GM23338 (cell line): ENCODE data around the gene CCDC183. TPM values are rescaled to one million over a fixed set of nuclear protein-coding genes. Genes with fewer than 3 reads are reported as not detected.
A peak's percentile ranks its signal among the peaks of the same experiment; 100 is the strongest.
"Not testable (repeated sequence)": the region's sequence is repeated elsewhere in the genome, so short reads cannot be mapped to it uniquely, and the experiment has no call there.

ENCODE experiments used
- ATAC-seq: fragments of 200-7000 bp; cut with Tn5 transposase; 3 replicates; pipeline ENCODE4 v1.9.1; 2020
- DNase-seq: peaks from one replicate; pipeline ENCODE4 v3.0.0-alpha.2; 2015; ENCODE audit warnings: low spot score
- H2AFZ ChIP-seq: fragments of 200-600 bp; sonication (generic); 2 replicates; pipeline ENCODE4 v1.8.0; 2016; ENCODE audit warnings: antibody characterized with exemption, mild to moderate bottlenecking, moderate library complexity
- H3F3A ChIP-seq: fragments of 200-600 bp; sonication (generic); replicated peaks from 2 replicates; pipeline ENCODE4 v1.8.0; 2017; ENCODE audit warnings: antibody characterized with exemption, mixed run types, low read depth
- H3K27ac ChIP-seq: fragments of 200-600 bp; sonication (generic); 2 replicates; pipeline ENCODE4 v1.6.1; 2016; ENCODE audit warnings: low read depth
- H3K27me3 ChIP-seq: fragments of 200-600 bp; sonication (generic); 2 replicates; pipeline ENCODE4 v1.8.0; 2016; ENCODE audit warnings: mild to moderate bottlenecking, mixed run types, moderate library complexity; ENCODE audit not compliant: insufficient read depth
- H3K36me3 ChIP-seq: fragments of 200-600 bp; sonication (generic); 2 replicates; pipeline ENCODE4 v1.8.0; 2016; ENCODE audit warnings: mild to moderate bottlenecking; ENCODE audit not compliant: insufficient read depth
- H3K4me1 ChIP-seq: fragments of 200-600 bp; sonication (generic); 2 replicates; pipeline ENCODE4 v1.8.0; 2016; ENCODE audit warnings: mild to moderate bottlenecking, moderate library complexity; ENCODE audit not compliant: insufficient read depth
- H3K4me2 ChIP-seq: fragments of 200-600 bp; sonication (generic); 2 replicates; pipeline ENCODE4 v1.7.1; 2017; ENCODE audit warnings: mixed run types
- H3K4me3 ChIP-seq: fragments of 200-600 bp; sonication (generic); 2 replicates; pipeline ENCODE4 v1.6.1; 2016; ENCODE audit warnings: mixed run types
- H3K79me2 ChIP-seq: fragments of 200-600 bp; sonication (generic); replicated peaks from 2 replicates; pipeline ENCODE4 v1.8.0; 2017; ENCODE audit warnings: mild to moderate bottlenecking; ENCODE audit not compliant: insufficient read depth
- H3K9me2 ChIP-seq: fragments of 200-600 bp; sonication (generic); 2 replicates; pipeline ENCODE4 v1.8.0; 2017; ENCODE audit not compliant: insufficient read depth
- H4K20me1 ChIP-seq: fragments of 200-600 bp; sonication (generic); replicated peaks from 2 replicates; pipeline ENCODE4 v1.8.0; 2017; ENCODE audit warnings: mild to moderate bottlenecking; ENCODE audit not compliant: insufficient read depth
- H3K27ac Mint-ChIP-seq: 2 replicates; pipeline ENCODE4 v1.8.0; 2020; ENCODE audit warnings: inconsistent platforms, mild to moderate bottlenecking, moderate library complexity, mixed read lengths
- H3K27me3 Mint-ChIP-seq: 3 replicates; pipeline ENCODE4 v1.8.0; 2022; ENCODE audit warnings: low read depth, mild to moderate bottlenecking, moderate library complexity, mixed read lengths, inconsistent platforms; ENCODE audit not compliant: insufficient read depth, poor library complexity
- H3K36me3 Mint-ChIP-seq: 3 replicates; pipeline ENCODE4 v1.8.0; 2021; ENCODE audit warnings: low read depth, mild to moderate bottlenecking, inconsistent platforms, moderate library complexity, mixed read lengths
- H3K4me1 Mint-ChIP-seq: 3 replicates; pipeline ENCODE4 v1.8.0; 2020; ENCODE audit warnings: mild to moderate bottlenecking, inconsistent platforms, mixed read lengths
- H3K4me3 Mint-ChIP-seq: 3 replicates; pipeline ENCODE4 v1.8.0; 2021; ENCODE audit warnings: moderate library complexity, mild to moderate bottlenecking, inconsistent platforms, mixed read lengths
- H3K9me3 Mint-ChIP-seq: 3 replicates; pipeline ENCODE4 v1.8.0; 2020; ENCODE audit warnings: moderate library complexity, mild to moderate bottlenecking, inconsistent platforms, mixed read lengths
- CTCF ChIP-seq, 2 experiments: fragments of 200-600 bp in 1 of 2; sonication (generic) in 1 of 2; conservative IDR thresholded peaks; 2 replicates each; pipeline versions ENCODE4 v1.5.1 to v1.6.1; 2016 to 2017; ENCODE audit warnings: antibody characterized with exemption in 2 of 2, low read depth in 2 of 2, mild to moderate bottlenecking in 2 of 2, moderate library complexity in 1 of 2
- POLR2AphosphoS5 ChIP-seq: IDR thresholded peaks from 2 replicates; pipeline ENCODE4 v1.6.1; 2016; ENCODE audit warnings: antibody characterized with exemption, low read depth
- ZNF462 ChIP-seq: fragments of 250-450 bp; sonication (Bioruptor Pico); IDR thresholded peaks from 2 replicates; pipeline ENCODE4 v1.5.0; 2020; ENCODE audit warnings: mild to moderate bottlenecking, moderate library complexity
- polyA plus RNA-seq: library from polyadenylated mRNA; unstranded; fragments of >200 nt; fragmentation: Nextera tagmentation; extraction: Ambion mirVana; gene quantifications from 2 replicates; pipeline ENCODE4 v1.2.1, GENCODE V29; 2016
- total RNA-seq: library from RNA; depleted of rRNA; stranded (reverse); fragments of >200 nt; shearing (Covaris generic); gene quantifications from 2 replicates; pipeline ENCODE4 v1.2.3, GENCODE V29; 2014

CCDC183 gene
- total and polyA plus RNA-seq, 2 experiments from 2014 or later: 1.1 to 1.2 TPM

- TF ChIP-seq ZNF462 (CRISPR knock-in tag) (no peak), POLR2AphosphoS5 (no peak)
These were observed 9.7 kb upstream of the CCDC183 start (continued) for GRCh38 chr9:136786451-136786850.

GRCh38 chr9:136786983-136787382 is 9.2 kb upstream of the CCDC183 start:
- H3K36me3 Mint-ChIP-seq, H2AFZ ChIP-seq, ATAC-seq, H3K79me2 ChIP-seq, H3K4me1 ChIP-seq, H3K9me2 ChIP-seq, H3K9me3 Mint-ChIP-seq, H3K27me3 ChIP-seq, H3K36me3 ChIP-seq, H3K27ac ChIP-seq, H3F3A ChIP-seq, DNase-seq, H3K4me1 Mint-ChIP-seq, H3K4me2 ChIP-seq, H3K4me3 ChIP-seq, H3K27ac Mint-ChIP-seq, H3K27me3 Mint-ChIP-seq, H4K20me1 ChIP-seq, H3K4me3 Mint-ChIP-seq: not testable (repeated sequence)

- Histone ChIP-seq H3K27me3 (no peaks in the 10 kb centered on the region), H3K27ac (no peak overlapping the region), H3K4me1 (peaks cover 4% of the 10 kb centered on the region; the same call in 1 of the 2 replicates), H3K4me2 (no peak overlapping the region), H4K20me1 (peaks cover 9% of the 10 kb centered on the region), H3F3A (0 out of 2 replicates have a peak, but pooled peaks cover 3% of the 10 kb centered on the region), H3K79me2 (0 out of 2 replicates have a peak, but pooled peaks cover 4% of the 10 kb centered on the region), H3K9me2 (no peaks in the 10 kb centered on the region), H3K4me3 (no peak overlapping the region), H3K36me3 (no peaks in the 10 kb centered on the region), H2AFZ (no peak overlapping the region)
- Mint-ChIP-seq H3K4me3 (no peak overlapping the region), H3K27ac (no peak overlapping the region), H3K4me1 (peaks cover 10% of the 10 kb centered on the region), H3K27me3 (peaks cover 7% of the 10 kb centered on the region), H3K36me3 (peaks cover 5% of the 10 kb centered on the region; the same call in 2 of the 3 replicates), H3K9me3 (no peaks in the 10 kb centered on the region)
- peak; percentile 92 for DNase-seq
- ATAC-seq: peak; percentile 18
- TF ChIP-seq CTCF (conservative IDR thresholded peaks at IDR 0.05; ENCODE audit: low read depth in 2 of 2): peak; percentile 84 to 97
These were observed 8.3 kb upstream of the CCDC183 start for GRCh38 chr9:136787690-136788400.
